SU-DHL-6 (cell line): ENCODE results near the gene ABHD2.

Source experiments
- EZH2phosphoT487 ChIP-seq: fragments of 200-600 bp; sonication (generic), shearing (Covaris generic); conservative IDR thresholded peaks from 2 replicates; pipeline ENCODE4 v1.6.1; 2018; ENCODE audit warnings: mild to moderate bottlenecking, antibody characterized with exemption, low read length, moderate library complexity, mixed read lengths
- TF ChIP-seq, protein P1 (sequence below): fragments of 200-600 bp; sonication (generic); IDR thresholded peaks from one replicate; pipeline ENCODE4 v1.5.1; 2017; ENCODE audit warnings: antibody characterized with exemption, mild to moderate bottlenecking, low read length, moderate library complexity; ENCODE audit not compliant: insufficient read depth, poor library complexity, severe bottlenecking

DNA sequence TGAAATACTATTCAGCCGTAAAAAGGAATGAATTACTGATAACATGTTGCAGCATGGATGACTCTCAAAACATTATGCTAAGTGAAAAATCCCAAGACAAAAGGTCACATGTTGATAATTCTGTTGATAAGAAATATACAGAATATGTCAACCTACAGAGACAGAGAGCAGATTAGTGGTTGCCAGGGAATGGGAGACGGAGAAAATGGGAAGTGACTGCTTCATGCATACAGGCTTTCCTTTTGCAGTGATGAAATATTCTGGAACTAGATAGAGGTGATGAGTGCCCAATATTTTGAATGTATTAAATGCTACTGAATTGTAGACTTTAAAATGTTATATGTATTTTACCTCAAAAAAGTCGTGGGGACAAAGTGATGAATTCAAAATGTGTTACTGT, 56.2 kb downstream of the ABHD2 start:
- no peak for TF ChIP-seq EZH2phosphoT487
- TF ChIP-seq, protein P1, sequence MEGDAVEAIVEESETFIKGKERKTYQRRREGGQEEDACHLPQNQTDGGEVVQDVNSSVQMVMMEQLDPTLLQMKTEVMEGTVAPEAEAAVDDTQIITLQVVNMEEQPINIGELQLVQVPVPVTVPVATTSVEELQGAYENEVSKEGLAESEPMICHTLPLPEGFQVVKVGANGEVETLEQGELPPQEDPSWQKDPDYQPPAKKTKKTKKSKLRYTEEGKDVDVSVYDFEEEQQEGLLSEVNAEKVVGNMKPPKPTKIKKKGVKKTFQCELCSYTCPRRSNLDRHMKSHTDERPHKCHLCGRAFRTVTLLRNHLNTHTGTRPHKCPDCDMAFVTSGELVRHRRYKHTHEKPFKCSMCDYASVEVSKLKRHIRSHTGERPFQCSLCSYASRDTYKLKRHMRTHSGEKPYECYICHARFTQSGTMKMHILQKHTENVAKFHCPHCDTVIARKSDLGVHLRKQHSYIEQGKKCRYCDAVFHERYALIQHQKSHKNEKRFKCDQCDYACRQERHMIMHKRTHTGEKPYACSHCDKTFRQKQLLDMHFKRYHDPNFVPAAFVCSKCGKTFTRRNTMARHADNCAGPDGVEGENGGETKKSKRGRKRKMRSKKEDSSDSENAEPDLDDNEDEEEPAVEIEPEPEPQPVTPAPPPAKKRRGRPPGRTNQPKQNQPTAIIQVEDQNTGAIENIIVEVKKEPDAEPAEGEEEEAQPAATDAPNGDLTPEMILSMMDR: no peak
